Thoracic aorta (tissue), 2 donors: ENCODE data around the gene CEACAM1. TPM values are rescaled to one million over a fixed set of nuclear protein-coding genes. Genes with fewer than 3 reads are reported as not detected.
"Not testable (repeated sequence)": the region's sequence is repeated elsewhere in the genome, so short reads cannot be mapped to it uniquely, and the experiment has no call there.

Experiments
- ATAC-seq: fragments of 150-250 bp; one replicate; pipeline ENCODE4 v1.8.0; 2017; ENCODE audit warnings: low read depth; ENCODE audit not compliant: insufficient number of reproducible peaks, low FRiP score
- DNase-seq: peaks from one replicate; pipeline ENCODE4 v3.0.0-alpha.2; 2020; ENCODE audit warnings: low spot score
- H3K27ac ChIP-seq, 2 donors: fragments of 200-600 bp; sonication (generic); 1 replicate in 1 of 2; 2 replicates in 1 of 2; pipeline ENCODE4 v1.5.1; 2016; ENCODE audit warnings: mild to moderate bottlenecking in 2 of 2, moderate library complexity in 2 of 2
- H3K27me3 ChIP-seq: fragments of 200-600 bp; sonication (generic); replicated peaks from 2 replicates; pipeline ENCODE4 v1.6.0; 2016; ENCODE audit warnings: mild to moderate bottlenecking; ENCODE audit not compliant: insufficient read depth
- H3K36me3 ChIP-seq: fragments of 200-600 bp; sonication (generic); one replicate; pipeline ENCODE4 v1.5.1; 2016
- H3K4me1 ChIP-seq, 2 donors: fragments of 200-600 bp; sonication (generic); 1 replicate in 1 of 2; 2 replicates in 1 of 2; pipeline versions ENCODE4 v1.5.1 to v1.6.0; 2016; ENCODE audit warnings: low read depth in 2 of 2, mild to moderate bottlenecking in 1 of 2; ENCODE audit not compliant: control insufficient read depth in 1 of 2
- H3K4me3 ChIP-seq: fragments of 200-600 bp; sonication (generic); 2 replicates; pipeline ENCODE4 v1.5.1; 2016; ENCODE audit warnings: mild to moderate bottlenecking
- H3K9me3 ChIP-seq: fragments of 200-600 bp; sonication (generic); 2 replicates; pipeline ENCODE4 v1.5.1; 2016
- CTCF ChIP-seq: fragments of 200-600 bp; sonication (generic); IDR thresholded peaks from one replicate; pipeline ENCODE4 v1.5.1; 2019; ENCODE audit warnings: antibody characterized with exemption
- total RNA-seq, 2 donors: library from RNA; depleted of rRNA; stranded (reverse); fragments of >200 nt; gene quantifications; one replicate each; pipeline versions ENCODE4 v1.1.0 to v1.2.3, GENCODE V29; 2016

Gene CEACAM1
- total RNA-seq, 2 donors from 2014 or later = 2.2 to 4.6 TPM

GRCh38 chr19:42487798-42488178, 40.5 kb downstream of the CEACAM1 start:
- TF ChIP-seq CTCF = no peak
- no peaks in the 10 kb centered on the region for H3K9me3 ChIP-seq
- no peaks in the 10 kb centered on the region for H3K36me3 ChIP-seq
- H3K4me3 ChIP-seq = no peak overlapping the region
- ATAC-seq (no peak), DNase-seq (no peak)
- no peaks in the 10 kb centered on the region for H3K27me3 ChIP-seq
- H3K27ac ChIP-seq = no peak overlapping the region
- no peaks in the 10 kb centered on the region for H3K4me1 ChIP-seq

- Histone ChIP-seq H3K4me3 (no peak overlapping the region), H3K27ac (no peak overlapping the region), H3K4me1 (no peaks in the 10 kb centered on the region), H3K27me3 (no peaks in the 10 kb centered on the region), H3K9me3 (no peaks in the 10 kb centered on the region), H3K36me3 (no peaks in the 10 kb centered on the region)
- TF ChIP-seq CTCF = no peak
- DNase-seq = no peak
- no peak for ATAC-seq
Observed at GRCh38 chr19:42487032-42487797, 41.1 kb downstream of the CEACAM1 start.

GRCh38 chr19:42485036-42485435, 43.2 kb downstream of the CEACAM1 start:
- ATAC-seq, H3K27me3 ChIP-seq, DNase-seq, H3K9me3 ChIP-seq, H3K4me3 ChIP-seq, H3K27ac ChIP-seq, H3K36me3 ChIP-seq, H3K4me1 ChIP-seq: not testable (repeated sequence)

GRCh38 chr19:42480335-42481095, 47.8 kb downstream of the CEACAM1 start:
- DNase-seq = no peak
- ATAC-seq = no peak
- TF ChIP-seq CTCF = no peak
- Histone ChIP-seq H3K9me3 (no peaks in the 10 kb centered on the region), H3K4me1 (no peaks in the 10 kb centered on the region), H3K36me3 (no peaks in the 10 kb centered on the region), H3K27ac (no peak overlapping the region), H3K4me3 (no peak overlapping the region), H3K27me3 (no peaks in the 10 kb centered on the region)

GRCh38 chr19:42479736-42480135, 48.5 kb downstream of the CEACAM1 start:
- H3K4me1 ChIP-seq = no peaks in the 10 kb centered on the region
- DNase-seq = no peak
- H3K27me3 ChIP-seq = no peaks in the 10 kb centered on the region
- no peak overlapping the region for H3K4me3 ChIP-seq
- no peak overlapping the region for H3K27ac ChIP-seq
- H3K36me3 ChIP-seq = no peaks in the 10 kb centered on the region
- H3K9me3 ChIP-seq = no peaks in the 10 kb centered on the region
- ATAC-seq = no peak
- TF ChIP-seq CTCF = no peak
